GM19463 (cell line): Measurements from ENCODE around the gene OSBPL9.
A peak's percentile ranks its signal among the peaks of the same experiment; 100 is the strongest.
"Not testable (repeated sequence)": the region's sequence is repeated elsewhere in the genome, so short reads cannot be mapped to it uniquely, and the experiment has no call there.

Experiments
- ATAC-seq: cut with Tn5 transposase; IDR thresholded peaks from one replicate; pipeline ENCODE4 v1.9.1; 2021; ENCODE audit warnings: mild to moderate bottlenecking, moderate library complexity; ENCODE audit not compliant: unreplicated experiment

The OSBPL9 gene

DNA sequence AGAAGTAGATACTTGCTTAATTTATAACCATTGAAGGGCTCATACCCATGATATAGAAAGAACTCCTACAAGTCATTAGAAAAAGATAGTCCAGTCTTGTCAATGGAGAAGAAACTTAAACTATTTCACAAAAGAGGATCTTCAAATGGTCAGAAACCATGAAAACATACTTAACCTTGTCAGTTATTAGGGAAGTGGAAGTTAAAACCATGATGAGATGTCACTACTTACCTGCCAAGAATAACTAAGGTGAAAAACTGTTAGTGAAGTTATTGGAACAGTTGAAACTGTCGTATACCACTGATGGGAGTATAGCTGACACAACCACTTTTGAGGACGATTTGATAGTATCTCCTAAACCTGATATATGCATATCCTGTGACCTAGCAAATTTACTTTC is 46.8 kb downstream of the OSBPL9 start:
- ATAC-seq = no peak

DNA sequence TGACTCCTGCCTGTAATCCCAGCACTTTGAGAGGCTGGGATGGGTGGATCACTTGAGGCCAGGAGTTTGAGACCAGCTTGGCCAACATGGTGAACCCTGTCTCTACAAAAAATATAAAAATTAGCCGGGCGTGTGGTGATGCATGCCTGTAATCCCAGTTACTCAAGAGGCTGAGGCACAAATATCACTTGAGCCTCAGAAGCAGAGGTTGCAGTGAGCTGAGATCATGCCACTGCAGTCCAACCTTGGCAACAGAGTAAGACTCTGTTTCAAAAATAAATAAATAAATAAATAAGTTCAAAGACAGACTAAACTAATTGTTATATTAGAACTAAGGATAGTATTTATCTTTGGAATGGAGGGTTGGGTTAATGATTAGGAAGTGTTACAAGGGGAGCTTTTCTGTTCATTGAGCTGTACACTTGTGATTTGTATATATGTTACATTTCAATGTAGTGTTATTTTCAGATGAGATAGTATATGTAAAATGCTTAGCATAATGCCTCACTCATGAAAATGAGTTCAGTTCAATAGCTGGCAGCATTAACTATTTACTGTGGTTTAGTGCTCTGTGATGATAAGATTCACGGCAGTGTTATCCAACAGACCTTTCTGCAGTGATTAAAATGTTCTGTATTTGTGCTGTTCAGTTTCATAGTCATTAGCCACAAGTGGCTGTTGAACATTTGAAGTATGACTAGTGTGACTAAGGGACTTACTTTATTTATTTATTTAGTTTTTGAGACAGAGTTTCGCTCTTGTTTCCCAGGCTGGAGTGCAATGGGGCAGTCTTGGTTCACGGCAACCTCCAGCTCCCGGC is 47.7 kb downstream of the OSBPL9 start:
- ATAC-seq = no peak

DNA sequence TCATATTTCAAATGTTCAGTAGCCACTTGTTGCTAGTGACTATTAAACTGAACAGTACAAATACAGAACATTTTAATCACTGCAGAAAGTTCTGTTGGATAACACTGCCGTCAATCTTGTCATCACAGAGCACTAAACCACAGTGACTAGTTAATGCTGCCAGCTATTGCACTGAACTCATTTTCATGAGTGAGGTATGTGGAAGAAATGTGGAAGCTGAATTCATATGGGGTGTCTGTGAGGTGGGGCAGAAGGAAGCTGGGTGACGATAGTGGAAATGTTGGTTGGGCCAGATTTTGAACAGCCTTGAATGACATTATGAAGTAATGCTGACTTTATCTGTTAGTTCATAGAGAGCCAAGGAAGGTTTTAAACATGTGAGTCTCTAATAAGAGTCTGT is 49.6 kb downstream of the OSBPL9 start:
- no peak for ATAC-seq

DNA sequence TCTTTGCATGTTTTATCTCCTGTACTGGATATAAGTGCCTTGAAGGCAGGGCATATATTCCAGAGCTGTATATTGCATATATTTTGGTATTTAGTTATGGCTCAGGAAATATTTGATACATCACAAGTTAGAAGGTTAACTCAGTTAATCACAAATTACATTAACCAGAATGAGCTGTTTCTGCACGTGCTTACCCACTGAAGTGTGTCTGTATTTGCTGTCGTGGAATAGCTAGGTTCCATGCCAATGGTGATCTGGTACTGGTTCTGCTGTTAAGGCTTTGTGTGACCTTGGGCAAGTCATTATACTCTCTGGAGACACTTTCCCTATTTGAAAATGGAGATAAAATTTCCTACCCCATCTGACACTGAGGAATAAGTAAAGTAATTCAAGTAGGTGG is 50.7 kb downstream of the OSBPL9 start:
- no peak for ATAC-seq

DNA sequence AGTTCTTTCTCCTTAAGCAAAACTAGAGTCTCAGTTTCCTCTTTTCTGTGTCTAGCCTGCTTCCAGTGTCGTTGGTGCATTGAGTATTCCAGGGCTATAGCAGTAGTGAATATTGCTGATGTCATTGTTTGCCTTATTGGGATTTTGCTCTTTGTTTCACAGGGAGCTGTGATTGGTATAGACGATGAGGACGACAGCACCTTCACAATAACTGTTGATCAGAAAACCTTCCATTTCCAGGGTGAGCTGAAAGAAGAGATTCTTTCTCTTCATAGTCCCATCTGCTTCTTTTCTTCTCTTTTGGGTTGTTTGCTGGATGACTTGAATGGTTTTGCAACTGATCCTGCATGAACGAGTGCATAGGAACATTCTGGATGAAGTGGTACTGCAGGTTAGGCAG is 52.4 kb downstream of the OSBPL9 start:
- no peak for ATAC-seq

DNA sequence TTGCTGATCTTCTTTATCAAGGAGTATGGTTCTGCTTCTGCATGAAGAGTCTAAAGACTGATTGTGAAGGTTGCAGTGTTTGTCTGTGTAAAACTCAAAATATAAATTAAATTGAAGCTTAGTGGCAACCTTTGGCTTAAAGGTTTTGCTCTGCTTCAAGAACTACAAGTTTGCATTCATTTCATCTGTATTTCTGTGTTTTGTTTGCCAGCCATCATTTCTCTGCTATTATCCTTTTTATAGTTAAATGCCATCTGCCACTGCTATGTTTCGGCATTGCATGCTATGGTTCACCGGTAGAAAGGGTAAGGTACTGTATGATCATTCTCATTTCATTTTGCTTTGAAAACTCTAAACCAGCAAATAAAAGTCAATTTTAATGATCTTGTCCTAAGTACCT is 52.9 kb downstream of the OSBPL9 start:
- no peak for ATAC-seq

DNA sequence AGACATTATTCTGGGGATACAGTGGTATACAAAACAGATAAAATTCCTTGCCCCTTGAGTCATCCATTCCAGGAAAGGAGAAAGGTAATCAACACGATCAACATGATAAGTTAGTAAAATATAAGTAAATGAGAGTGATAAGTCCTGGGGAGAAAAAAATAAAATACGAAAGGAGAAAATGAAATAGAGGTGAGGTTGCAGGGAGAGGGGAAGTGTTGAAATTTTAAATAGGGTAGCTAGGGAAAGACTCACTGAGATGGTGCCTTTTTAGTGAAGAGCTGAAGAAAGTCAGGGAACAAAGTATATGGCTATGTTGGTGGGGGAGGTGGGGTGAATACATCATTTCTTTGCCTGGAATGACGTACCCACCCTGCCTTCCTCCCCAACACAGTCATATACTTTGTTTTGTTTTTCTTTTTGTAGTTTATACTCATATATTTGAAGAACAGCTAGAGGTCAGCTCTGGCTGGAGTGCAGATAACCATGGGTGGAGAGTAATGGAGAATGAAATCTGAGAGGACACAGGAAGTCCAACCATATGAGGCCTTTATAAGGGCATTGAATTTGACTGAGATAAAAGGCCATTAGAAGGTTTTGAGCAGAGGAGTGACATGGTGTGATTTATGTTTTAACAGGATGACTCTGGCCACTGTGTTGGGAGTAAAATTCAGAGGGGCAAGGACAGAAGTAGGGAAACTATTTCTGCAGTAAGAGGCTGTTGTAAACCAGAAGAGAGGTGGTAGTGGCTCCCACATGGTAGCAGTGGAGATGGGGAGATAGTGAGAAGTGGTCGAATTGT is 54.8 kb downstream of the OSBPL9 start:
- no peak for ATAC-seq

DNA sequence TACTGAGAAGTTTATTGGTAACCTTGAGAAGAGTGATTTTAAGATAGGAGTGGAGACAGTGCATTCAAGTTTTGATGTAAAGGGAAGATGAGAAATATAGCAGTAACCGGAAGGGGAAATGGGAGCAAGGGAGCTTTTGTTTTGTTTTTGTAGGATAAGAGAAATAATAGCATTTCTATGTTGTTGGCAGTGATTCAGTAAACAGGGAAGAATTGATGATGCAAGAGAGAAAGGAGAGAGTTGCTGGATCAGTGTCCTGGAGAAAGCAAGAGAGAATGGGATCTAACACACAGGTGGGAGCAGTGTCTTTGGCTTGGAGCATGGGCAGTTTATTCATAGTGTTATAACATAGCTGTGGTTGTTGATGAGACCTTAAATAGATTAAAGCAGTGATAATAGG is 56.4 kb downstream of the OSBPL9 start:
- no peak for ATAC-seq

DNA sequence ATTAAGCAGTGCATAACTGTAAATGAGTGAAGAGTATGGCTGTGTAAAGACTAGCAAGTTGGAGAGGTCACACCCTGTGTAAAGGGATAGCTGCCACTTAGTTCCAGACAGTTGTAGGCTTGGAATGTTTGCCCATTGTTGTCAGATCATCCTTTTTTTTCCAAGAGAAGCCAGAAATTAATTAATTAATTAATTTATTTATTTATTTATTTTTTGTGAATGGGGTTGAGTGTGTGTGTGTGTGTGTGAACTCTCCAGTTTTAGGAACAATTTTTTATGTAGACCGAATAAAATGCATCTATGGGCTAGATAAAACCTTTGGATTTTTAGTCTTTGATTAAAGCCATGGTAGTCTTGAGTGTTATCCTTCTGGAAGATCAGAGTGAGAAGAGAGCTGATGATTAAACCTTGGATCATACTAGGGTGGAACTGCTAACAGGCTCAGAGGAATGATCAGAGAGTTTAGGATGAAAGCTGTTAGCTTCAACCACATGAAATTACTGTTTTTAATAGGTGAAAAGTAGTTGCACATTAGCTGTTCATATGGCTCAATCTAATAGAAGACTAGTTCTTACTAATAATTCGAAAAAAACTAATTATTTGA is 58.4 kb downstream of the OSBPL9 start:
- ATAC-seq = no peak

DNA sequence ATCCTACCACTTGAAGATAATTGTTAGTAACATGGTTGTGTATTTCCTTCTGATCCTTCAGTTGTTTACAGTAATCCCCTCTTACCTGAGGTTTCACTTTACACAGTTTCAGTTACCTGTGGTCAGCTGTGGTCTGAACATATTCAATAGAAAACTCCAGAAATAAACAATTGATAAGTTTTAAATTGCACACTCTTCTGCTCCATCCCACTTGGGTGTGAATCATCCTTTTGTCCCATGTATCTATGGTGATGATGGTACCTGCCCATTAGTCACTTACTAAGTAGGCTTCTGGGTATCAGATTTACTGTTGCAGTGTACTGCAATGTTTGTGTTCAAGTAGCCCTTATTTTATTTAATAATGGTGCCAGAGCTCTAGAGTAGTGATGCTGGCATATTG is 62.5 kb downstream of the OSBPL9 start:
- ATAC-seq = peak; percentile 65

DNA sequence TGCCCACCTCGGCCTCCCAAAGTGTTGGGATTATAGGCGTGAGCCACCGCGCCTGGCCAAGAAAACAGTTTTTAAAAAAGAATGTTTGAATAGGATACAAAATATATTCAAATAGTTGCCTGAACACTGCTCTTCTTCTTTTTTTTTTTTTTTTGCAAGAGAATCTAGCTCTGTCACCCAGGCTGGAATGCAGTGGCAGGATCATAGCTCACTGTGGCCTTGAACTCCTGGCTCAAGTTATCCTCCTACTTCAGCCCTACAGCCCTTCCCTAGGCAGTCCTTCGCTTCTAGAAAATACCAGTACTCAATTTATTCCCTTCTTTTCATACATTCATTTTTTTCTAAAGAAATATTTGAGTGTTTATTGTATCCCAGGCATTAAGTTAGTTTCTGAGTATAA is 67.9 kb downstream of the OSBPL9 start:
- ATAC-seq = no peak

DNA sequence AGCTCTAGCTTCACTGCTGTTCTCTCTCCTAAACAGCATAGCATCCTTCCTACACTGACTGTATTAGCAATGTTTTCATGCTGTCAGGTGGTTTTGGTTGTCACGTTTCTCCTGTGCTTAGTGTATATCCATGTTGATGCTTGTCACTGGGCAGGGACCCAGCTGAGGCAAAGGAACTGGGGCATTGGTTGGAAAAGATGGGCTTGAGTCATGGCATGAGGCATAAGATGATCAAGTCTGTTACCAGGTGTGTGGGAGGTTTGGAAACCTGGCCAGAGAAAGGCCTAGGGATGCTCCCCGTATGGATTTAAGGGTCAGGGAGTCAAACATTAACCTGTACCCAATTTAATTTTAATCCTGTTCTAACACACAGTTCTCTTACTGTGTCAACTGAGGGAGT is 69.6 kb downstream of the OSBPL9 start:
- no peak for ATAC-seq

DNA sequence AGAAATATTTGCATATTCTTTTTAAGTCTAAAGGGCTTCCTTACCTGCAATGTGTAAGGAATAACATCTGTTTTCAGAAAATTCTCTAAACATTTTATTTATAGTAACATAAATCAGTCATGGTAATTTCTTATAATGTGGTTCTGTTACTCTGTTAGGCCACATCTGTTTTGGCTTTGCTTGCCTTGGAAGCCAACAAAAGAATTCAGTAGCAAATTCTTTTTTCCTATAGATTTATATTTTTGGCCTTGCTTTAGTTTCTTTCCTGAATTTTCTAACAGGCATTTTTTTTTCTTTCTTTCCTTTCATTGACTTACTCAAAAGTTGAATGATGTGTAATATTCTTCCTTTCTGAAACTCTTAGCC is 72.2 kb downstream of the OSBPL9 start:
- ATAC-seq = no peak

DNA sequence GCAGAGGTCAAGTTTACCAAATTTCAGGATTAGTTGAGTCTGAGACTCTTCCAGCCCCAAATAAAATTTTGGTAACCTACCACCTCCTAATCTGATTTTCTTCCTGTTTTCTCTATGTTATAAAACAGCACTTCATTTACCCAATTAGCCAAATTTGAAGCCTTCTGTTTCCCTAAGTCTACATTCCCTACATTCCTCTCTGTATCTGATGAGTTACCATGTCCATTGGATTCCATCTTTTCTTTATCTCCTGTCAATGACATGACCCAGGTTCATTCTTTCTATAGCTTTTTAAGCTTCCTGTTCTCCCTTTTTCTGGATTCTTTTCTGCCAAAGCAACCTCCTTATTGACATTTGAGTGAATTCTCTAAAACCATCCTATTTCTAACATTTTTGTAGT is 72.8 kb downstream of the OSBPL9 start:
- ATAC-seq = no peak

DNA sequence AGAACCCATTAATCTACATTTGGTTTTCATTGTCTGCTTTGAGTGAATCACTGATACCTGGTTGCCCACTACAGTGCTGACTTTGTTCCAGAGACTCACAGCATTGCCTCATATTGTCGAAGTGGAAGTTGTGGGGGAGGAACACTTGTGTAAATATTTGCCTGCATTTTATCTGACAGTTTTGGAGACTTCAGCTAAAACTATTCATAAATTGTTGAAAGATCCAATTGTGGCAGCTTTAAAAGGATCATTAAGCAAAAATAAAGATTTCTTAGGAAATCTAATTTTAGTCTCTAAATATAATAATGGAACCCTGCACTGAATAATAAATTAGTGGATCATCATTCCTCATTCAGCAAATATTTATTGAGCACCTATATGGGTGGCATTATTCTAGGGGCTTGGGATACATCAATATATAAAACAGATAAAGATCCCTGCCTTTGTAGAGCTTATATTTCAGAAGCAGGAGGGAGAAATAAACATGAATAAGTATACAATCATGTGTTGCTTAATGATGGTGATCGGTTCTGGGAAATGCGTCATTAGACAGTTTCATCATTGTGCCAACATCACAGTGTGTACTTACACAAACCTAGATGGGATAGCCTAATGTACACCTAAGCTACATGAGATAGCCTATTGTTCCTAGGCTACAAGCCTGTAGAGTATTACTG is 73.5 kb downstream of the OSBPL9 start:
- ATAC-seq = no peak

DNA sequence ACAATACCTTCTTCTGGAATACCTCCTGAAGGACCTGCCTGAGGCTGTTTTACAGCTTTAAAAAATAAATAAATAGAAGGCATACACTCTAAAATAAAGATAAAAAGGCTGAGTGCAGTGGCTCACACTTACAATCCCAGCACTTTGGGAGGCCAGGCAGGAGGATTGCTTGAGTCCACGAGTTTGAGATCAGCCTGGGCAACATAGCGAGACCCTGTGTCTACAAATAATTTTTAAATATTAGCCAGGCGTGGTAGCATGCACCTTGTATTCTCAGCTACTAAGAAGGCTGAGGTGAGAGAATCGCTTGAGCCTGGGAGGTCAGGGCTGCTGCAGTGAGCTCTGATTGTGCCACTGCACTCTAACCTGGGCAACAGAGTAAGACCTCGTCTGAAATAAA is 75.0 kb downstream of the OSBPL9 start:
- ATAC-seq = no peak

DNA sequence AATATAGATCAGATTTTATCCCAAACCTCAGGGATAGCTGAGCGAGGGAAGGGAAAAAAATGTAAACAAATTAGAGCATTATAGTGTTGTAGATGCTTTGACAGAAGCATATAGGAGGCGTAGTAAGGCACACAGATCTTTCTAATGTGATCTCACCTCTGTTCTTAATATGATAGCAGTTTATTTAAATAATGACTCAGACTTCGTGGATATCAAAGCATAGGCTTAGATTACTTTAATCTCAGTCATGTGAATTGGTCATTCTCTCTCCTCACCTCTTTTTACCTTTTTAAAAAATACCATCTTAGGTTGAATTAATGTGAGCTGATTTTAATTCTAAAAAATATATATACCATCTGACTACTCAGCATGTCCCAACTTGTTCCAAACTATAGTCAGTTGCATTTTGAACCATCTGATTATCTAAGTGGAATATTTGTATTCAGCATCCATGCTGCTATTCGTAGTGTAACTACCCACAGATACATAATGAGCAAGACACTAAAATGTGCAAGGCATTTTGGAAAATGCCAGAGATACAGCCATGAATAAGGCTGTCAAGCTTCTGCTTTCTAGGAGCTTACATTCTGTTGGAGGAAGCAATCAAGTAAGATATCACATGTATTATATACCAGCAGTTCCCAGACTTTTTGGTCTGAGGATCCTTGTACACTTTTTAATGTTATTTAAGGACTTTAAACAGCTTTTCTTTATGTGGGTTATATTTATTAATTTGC is 76.7 kb downstream of the OSBPL9 start:
- ATAC-seq = no peak

DNA sequence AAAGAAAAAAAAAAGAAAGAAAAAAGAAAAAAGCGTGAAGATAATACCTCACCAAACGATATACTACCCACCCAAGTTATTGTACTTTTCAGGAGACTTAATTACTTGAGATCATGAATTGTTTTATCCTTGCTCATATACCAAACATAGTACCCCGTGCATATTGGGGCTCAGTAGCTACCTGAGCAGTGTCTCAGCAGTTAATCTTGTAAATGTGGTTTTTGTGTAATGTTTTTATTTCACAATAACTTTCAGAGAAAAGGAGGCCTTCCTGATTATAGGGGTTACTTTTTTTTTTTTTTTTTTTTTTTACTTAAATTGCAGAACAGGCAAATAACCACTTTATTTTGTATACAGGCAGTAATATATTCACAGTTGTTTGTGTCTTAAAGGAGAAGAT is 80.3 kb downstream of the OSBPL9 start:
- no peak for ATAC-seq

DNA sequence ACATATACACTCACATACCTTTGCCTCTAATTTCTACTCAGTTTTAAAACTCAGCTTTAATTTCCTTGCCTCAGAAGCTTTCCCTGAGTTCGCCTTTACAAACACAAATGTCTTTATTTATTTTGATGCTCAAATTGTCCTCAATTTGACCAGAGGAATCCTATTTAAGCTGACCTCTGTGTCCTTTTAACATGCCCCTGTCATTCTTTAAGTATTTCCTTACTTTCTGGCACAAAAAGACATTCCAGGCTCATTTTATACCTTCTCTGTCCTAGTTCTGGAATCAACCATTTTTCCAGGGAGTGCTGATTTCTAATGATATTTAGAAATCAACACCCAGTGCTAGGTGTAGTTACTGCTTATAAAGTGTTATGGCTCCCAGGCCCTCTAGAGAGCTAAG is 82.5 kb downstream of the OSBPL9 start:
- no peak for ATAC-seq

DNA sequence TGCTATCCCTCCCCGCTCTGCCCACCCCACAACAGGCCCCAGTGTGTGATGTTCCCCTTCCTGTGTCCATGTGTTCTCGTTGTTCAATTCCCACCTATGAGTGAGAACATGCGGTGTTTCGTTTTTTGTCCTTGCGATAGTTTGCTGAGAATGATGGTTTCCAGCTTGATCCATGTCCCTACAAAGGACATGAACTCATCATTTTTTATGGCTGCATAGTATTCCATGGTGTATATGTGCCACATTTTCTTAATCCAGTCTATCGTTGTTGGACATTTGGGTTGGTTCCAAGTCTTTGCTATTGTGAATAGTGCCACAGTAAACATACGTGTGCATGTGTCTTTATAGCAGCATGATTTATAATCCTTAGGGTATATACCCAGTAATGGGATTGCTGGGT is 84.9 kb downstream of the OSBPL9 start:
- not testable (repeated sequence) for ATAC-seq

DNA sequence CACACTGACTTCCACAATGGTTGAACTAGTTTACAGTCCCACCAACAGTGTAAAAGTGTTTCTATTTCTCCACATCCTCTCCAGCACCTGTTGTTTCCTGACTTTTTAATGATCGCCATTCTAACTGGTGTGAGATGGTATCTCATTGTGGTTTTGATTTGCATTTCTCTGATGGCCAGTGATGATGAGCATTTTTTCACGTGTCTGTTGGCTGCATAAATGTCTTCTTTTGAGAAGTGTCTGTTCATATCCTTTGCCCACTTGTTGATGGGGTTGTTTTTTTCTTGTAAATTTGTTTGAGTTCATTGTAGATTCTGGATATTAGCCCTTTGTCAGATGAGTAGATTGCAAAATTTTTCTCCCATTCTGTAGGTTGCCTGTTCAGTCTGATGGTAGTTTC is 85.3 kb downstream of the OSBPL9 start:
- not testable (repeated sequence) for ATAC-seq
